Lower leg skin (tissue), 4 donors: ENCODE results near the gene C4BPA. TPM values are rescaled to one million over a fixed set of nuclear protein-coding genes. Genes with fewer than 3 reads are reported as not detected.

Experiments
- DNase-seq, 2 donors: peaks; one replicate each; pipeline ENCODE4 v3.0.0-alpha.2; 2019; ENCODE audit warnings: low spot score in 2 of 2
- H3K4me3 ChIP-seq: fragments of 200-600 bp; sonication (generic); 2 replicates; pipeline ENCODE4 v1.5.1; 2017; ENCODE audit warnings: mild to moderate bottlenecking, low read depth; ENCODE audit not compliant: poor library complexity, severe bottlenecking
- POLR2A ChIP-seq, 2 donors: fragments of 450-650 bp; IDR thresholded peaks; one replicate each; pipeline ENCODE4 v1.6.1; 2016 to 2017; ENCODE audit warnings: antibody characterized with exemption in 2 of 2, mild to moderate bottlenecking in 1 of 2, moderate library complexity in 1 of 2
- WGBS, 2 donors: methylation state at CpG; one replicate each; pipeline ENCODE4 v1.1.5; 2018; 5-methylcytosine and 5-hydroxymethylcytosine counted together
- intact Hi-C: fragments of 100-400 bp; cut with DNase I; formaldehyde crosslinking; loops from one replicate; pipeline ENCODE4 v1.15.0; 2023; ENCODE audit warnings: low total_unique reads
- total RNA-seq, 4 donors: library from RNA; depleted of rRNA; stranded (reverse); fragments of >200 nt; gene quantifications; one replicate each; pipeline ENCODE4 v1.1.0, GENCODE V29; 2016
- TF ChIP-seq, protein P1 (sequence below), 3 donors: fragments of 450-650 bp; IDR thresholded peaks; one replicate each; pipeline ENCODE4 v1.5.1; 2016; ENCODE audit warnings: antibody characterized with exemption in 3 of 3, mild to moderate bottlenecking in 3 of 3, moderate library complexity in 2 of 3

C4BPA gene
- total RNA-seq, 4 donors from 2014 or later, result not detected

DNA sequence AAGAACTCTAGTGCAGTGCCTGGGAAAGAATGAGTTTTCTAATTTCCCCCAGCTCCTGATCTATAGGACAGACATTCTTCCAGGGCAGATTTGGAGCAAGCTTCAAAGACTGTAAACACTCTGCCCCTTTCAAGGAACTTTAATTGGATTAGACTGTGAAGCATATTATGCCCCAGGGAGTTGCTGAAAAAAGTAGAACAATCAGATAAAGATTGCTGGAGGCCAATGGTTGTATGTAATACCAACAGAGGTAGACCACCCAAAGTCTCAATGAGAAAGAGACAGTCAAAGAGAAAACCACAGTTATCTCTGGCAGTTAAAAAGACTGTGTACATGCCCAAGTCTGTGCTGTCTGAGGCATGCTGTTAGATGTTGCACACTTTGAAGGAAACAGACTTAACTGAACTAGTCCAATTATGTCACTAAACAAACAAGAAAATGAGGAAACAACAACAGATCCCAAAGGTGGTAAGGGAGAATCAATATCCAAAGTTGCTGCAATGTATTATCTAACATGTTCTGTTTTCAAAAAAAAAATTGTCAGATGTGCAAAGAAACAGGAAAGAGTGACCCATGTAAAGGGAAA, 24.4 kb downstream of the C4BPA start:
- DNase-seq, result no peak
- intact Hi-C loops, result no loop called here
- TF ChIP-seq, protein P1, sequence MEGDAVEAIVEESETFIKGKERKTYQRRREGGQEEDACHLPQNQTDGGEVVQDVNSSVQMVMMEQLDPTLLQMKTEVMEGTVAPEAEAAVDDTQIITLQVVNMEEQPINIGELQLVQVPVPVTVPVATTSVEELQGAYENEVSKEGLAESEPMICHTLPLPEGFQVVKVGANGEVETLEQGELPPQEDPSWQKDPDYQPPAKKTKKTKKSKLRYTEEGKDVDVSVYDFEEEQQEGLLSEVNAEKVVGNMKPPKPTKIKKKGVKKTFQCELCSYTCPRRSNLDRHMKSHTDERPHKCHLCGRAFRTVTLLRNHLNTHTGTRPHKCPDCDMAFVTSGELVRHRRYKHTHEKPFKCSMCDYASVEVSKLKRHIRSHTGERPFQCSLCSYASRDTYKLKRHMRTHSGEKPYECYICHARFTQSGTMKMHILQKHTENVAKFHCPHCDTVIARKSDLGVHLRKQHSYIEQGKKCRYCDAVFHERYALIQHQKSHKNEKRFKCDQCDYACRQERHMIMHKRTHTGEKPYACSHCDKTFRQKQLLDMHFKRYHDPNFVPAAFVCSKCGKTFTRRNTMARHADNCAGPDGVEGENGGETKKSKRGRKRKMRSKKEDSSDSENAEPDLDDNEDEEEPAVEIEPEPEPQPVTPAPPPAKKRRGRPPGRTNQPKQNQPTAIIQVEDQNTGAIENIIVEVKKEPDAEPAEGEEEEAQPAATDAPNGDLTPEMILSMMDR (IDR thresholded peaks at IDR 0.05), result no peak
- no peak for TF ChIP-seq POLR2A (IDR thresholded peaks at IDR 0.05)
- no peak overlapping the region for H3K4me3 ChIP-seq

DNA sequence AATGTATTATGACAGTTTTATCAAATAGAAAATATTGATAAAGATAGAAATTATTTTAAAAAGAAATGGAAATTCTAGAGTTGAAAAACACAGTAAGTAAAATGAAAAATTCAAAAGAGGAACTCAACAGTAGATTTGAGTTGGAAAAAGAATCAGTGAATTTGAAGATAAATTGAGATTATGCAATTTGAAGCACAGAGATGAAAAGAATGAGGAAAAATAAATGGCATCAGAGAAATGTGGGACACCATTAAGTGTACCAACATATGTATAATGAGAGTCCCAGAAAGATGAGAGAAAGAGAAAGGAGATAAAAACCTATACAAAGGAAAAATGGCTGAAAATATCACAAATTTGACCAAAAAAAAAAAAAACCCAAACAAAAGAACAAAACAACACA, 25.0 kb downstream of the C4BPA start:
- DNase-seq, result no peak
- H3K4me3 ChIP-seq, result no peak overlapping the region
- TF ChIP-seq, protein P1 (IDR thresholded peaks at IDR 0.05), result no peak
- no peak for TF ChIP-seq POLR2A (IDR thresholded peaks at IDR 0.05)
- intact Hi-C loops, result no loop called here

DNA sequence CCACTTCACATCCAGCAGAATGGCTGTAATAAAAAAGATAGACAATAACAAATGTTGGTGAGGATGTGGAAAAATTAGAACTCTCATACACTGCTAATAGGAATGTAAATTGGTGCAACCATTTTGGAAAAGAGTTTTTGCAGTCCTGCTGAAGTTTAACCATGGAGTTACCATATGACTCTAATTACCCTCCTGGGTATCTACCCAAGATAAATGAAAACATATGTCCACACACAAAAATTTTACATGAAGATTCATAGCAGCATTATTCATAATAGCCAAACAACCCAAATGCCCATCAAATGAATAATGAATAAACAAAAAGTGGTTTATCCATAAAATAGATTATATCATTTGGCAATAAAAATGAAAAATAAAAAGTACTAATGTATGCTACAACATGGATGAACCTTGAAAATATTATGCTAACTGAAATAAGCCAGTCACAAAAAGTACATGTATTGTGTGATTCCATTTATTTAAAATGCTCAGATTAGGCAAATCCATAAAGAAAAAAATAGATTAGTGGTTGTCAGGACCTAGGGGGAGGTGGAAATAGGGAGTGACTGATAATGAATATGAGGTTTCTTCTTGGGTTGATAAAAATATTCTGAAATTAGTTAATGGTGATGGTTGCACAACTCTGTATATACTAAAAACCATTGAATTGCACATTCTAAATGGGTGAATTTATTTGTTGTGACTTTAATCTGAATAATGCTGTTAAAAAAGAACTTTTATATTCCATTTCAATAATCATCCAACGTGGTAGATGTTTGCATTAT, 26.4 kb downstream of the C4BPA start:
- TF ChIP-seq, protein P1 (IDR thresholded peaks at IDR 0.05), result no peak
- TF ChIP-seq POLR2A (IDR thresholded peaks at IDR 0.05), result no peak
- DNase-seq, result no peak
- H3K4me3 ChIP-seq, result no peak overlapping the region
- intact Hi-C loops, result no loop called here
- WGBS, 2 donors, result 71 to 88% methylated on average over 1 of the region's 1 CpG

DNA sequence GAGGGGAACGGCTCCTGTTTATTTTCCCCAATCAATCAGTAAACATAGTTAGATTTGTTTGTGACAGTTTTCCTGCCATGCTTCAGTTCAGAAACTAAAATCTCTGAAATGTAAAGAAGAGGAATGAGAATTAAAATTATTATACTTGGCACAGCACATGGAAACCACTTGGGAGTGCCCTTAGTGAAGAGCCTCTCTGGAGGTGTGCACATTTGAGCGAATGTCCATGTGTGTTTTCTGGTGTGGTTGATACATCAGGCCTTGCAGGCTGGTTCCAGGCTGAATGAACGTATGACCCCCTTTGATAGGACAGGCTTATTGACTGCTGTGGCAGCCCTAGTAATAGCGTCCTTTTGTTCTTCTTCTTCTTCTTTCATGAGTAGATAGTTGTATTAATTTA, 27.1 kb downstream of the C4BPA start:
- DNase-seq, result no peak
- no peak for TF ChIP-seq POLR2A (IDR thresholded peaks at IDR 0.05)
- TF ChIP-seq, protein P1 (IDR thresholded peaks at IDR 0.05), result no peak
- intact Hi-C loops, result no loop called here
- whole genome bisulfite sequencing, 2 donors, result 94 to 95% methylated on average over 4 of the region's 4 CpGs
- no peak overlapping the region for H3K4me3 ChIP-seq

DNA sequence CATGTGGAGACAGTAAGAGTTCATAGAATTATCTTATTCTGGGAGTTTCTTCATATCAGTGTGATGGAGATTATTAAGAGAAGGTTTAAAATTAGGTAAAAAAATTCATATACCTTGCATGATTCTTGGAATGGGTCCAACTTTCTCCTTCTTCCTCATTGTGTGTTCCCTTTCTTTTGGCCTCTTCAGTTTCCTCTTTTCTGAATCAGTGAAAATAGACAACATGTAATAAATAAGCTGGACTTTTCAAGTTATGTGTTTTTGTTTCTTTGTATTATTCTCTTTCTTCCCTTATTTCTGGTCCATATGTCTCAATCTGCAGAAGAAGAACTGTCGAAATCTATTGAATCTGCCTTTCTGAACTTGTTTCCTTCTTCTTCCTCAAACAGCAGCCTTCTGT, 30.5 kb downstream of the C4BPA start:
- intact Hi-C loops, result no loop called here
- TF ChIP-seq, protein P1 (IDR thresholded peaks at IDR 0.05), result no peak
- TF ChIP-seq POLR2A (IDR thresholded peaks at IDR 0.05), result no peak
- WGBS, 2 donors, result 77 to 85% methylated on average over 1 of the region's 1 CpG
- no peak for DNase-seq
- H3K4me3 ChIP-seq, result no peak overlapping the region
